IPS DF 6.9 (cell line): ENCODE data around the gene PPP1CC.

Experiments used
- DNase-seq: peaks from one replicate; pipeline ENCODE4 v3.0.0-alpha.2; 2013; ENCODE audit warnings: low read depth, low spot score
- H3K27ac ChIP-seq: one replicate; pipeline ENCODE4 v1.5.1; 2013; ENCODE audit warnings: low read length, control low read depth
- H3K27me3 ChIP-seq: 2 replicates; pipeline ENCODE4 v1.6.1; 2013; ENCODE audit warnings: mild to moderate bottlenecking, low read length; ENCODE audit not compliant: control insufficient read depth, insufficient read depth
- H3K36me3 ChIP-seq: 2 replicates; pipeline ENCODE4 v1.6.1; 2013; ENCODE audit warnings: low read length; ENCODE audit not compliant: control insufficient read depth, insufficient read depth
- H3K4me1 ChIP-seq: 2 replicates; pipeline ENCODE4 v1.6.1; 2013; ENCODE audit warnings: low read length; ENCODE audit not compliant: control insufficient read depth, insufficient read depth
- H3K4me3 ChIP-seq: 2 replicates; pipeline ENCODE4 v1.5.1; 2013; ENCODE audit warnings: mild to moderate bottlenecking, low read length
- H3K9me3 ChIP-seq: 2 replicates; pipeline ENCODE4 v1.6.1; 2013; ENCODE audit warnings: low read length, inconsistent platforms; ENCODE audit not compliant: control insufficient read depth, insufficient read depth
- WGBS: extraction: QIAGEN DNeasy Blood & Tissue Kit; methylation state at CpG from one replicate; pipeline ENCODE4 v1.1.7; 2013; ENCODE audit warnings: mixed read lengths, missing lambda C conversion rate; ENCODE audit not compliant: insufficient read length, insufficient coverage; 5-methylcytosine and 5-hydroxymethylcytosine counted together

Gene PPP1CC

DNA sequence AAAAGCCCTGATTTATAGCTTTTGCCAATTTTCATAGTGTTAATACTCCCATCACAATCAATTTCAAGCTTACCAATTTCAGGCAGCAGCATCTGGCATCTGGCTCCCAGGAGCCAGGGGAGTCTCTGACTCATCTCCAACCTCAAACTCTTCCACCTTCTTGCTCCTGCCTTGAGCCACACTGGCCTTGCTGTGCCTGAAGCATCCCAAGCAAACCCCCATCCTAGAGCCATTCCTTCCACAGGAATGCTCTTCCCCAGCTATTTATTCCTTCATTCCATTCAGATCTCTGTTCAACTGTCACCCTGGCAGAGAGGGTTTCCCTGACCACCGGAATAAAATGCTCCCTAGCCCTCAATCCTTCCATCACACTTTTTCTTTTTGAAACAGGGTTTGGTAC, 13.9 kb upstream of the PPP1CC start:
- Histone ChIP-seq H3K4me3 (no peak overlapping the region), H3K36me3 (no peaks in the 10 kb centered on the region), H3K4me1 (no peaks in the 10 kb centered on the region), H3K27me3 (no peaks in the 10 kb centered on the region), H3K9me3 (no peaks in the 10 kb centered on the region), H3K27ac (no peak overlapping the region)
- no CpG with 5 or more reads among the region's 1 CpG for WGBS
- no peak for DNase-seq

GRCh38 chr12:110754101-110754793, 11.6 kb upstream of the PPP1CC start:
- Histone ChIP-seq H3K27ac (no peak overlapping the region), H3K9me3 (no peaks in the 10 kb centered on the region), H3K4me1 (no peaks in the 10 kb centered on the region), H3K36me3 (no peaks in the 10 kb centered on the region), H3K4me3 (no peak overlapping the region), H3K27me3 (no peaks in the 10 kb centered on the region)
- no peak for DNase-seq
- no CpG with 5 or more reads among the region's 3 CpGs for WGBS

DNA sequence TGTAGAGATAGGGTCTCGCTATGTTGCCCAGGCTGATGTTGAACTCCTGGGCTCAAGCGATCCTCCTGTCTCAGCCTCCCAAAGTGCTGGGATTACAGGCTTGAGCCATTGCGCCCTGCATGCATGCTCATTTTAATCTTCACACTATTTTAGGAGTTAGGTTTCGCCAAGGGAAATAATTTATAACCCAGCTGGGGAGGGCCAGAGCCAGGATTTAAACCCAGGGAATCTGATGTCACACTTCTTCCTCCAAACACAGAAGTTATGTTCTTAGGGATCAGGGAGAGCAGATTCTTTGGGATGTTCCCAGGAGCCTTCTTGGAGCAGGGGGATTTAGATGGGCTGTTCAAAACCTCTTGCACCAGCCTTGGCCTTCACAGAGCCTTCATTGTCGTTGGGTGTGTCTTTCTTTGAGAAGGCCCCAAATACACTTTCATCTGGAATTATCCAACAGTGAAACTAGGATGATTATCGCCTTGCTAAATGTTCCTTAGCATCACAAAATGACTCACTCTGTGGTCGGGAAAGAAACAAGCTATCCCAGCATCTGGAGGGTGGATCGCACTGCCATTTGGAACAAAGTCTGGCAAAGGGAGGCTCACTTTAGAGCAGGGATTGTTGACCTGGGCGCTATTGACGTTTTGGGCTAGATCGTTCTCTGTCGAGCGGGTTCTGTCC, 8.2 kb upstream of the PPP1CC start:
- WGBS = no CpG with 5 or more reads among the region's 13 CpGs
- H3K9me3 ChIP-seq = no peaks in the 10 kb centered on the region
- H3K4me3 ChIP-seq = no peak overlapping the region
- H3K27ac ChIP-seq = no peak overlapping the region
- no peaks in the 10 kb centered on the region for H3K36me3 ChIP-seq
- no peak for DNase-seq
- H3K27me3 ChIP-seq = no peaks in the 10 kb centered on the region
- no peaks in the 10 kb centered on the region for H3K4me1 ChIP-seq

- Histone ChIP-seq H3K27me3 (no peaks in the 10 kb centered on the region), H3K4me1 (peaks cover 4% of the 10 kb centered on the region; the same call in 1 of the 2 replicates), H3K9me3 (no peaks in the 10 kb centered on the region), H3K27ac (no peak overlapping the region), H3K36me3 (no peaks in the 10 kb centered on the region), H3K4me3 (no peak overlapping the region)
- WGBS = no CpG with 5 or more reads among the region's 6 CpGs
- DNase-seq = no peak
These were observed 3.9 kb upstream of the PPP1CC start for GRCh38 chr12:110746550-110746949.

DNA sequence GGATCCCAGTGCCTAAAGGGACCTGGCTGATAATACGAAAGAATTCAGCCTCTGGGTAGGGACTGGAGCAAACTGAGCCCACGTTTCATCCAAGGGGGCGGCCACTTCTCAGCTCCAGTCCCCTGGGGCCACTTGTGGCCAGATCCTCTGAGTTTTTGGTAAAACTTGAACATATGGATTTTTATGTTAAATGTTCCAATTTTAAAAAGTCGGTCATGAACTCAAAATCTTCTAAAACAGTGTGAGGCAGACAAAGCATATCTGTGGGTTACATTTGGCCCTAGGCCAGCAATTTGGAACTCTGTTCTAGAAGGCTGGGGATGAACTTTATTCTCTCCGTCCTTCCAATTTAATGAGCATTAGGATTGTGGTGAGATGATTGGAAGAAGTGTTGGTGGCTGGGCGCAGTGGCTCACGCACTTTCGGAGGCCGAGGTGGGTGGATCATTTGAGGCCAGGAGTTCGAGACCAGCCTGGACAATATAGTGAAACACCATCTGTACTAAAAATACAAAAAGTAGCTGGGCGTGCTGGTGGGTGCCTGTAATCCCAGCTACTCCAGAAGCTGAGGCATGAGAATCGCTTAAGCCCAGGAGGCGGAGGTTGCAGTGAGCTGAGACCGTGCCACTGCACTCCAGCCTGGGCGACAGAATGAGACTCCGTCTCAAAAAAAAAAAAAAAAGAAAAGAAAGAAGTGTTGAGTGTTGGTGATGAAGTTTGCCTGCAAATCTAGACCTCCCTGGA, 3.0 kb upstream of the PPP1CC start:
- no peak for DNase-seq

DNA sequence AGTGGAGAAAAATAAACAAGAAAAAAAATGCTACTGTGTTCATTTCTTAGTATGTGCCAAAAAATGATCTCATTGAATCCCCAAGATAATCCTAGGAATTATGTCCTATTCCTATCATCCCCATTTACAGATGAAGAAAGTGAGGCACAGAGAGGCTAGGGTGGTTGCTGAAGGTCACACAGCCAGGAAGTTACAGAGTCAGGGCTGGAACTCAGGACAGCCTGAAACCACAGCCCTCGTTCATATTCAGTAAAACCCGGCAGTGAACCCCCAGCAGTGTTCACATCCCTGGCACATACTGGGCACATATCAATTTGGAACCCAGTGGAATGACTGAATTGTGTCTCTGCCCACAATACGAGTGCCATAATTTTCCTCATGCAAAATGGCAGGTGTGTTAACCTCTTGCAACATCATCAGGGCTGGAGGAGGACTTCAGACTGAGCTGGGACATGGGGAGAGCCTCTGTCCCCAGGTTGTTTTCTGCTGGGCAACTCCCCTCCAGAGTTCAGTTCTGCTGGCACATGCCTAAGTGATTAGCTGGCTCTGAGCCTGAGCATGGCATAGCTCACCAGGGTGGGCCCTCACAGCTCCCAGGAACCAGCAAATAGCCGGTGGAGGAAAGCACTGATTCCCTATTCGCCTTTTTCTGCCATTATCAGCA, 2.0 kb upstream of the PPP1CC start:
- no peak for DNase-seq
- peaks cover 4% of the 10 kb centered on the region; the same call in 1 of the 2 replicates for H3K4me1 ChIP-seq
- no peak overlapping the region for H3K27ac ChIP-seq
- H3K36me3 ChIP-seq = no peaks in the 10 kb centered on the region
- WGBS = no CpG with 5 or more reads among the region's 5 CpGs
- H3K27me3 ChIP-seq = no peaks in the 10 kb centered on the region
- H3K4me3 ChIP-seq = no peak overlapping the region
- H3K9me3 ChIP-seq = no peaks in the 10 kb centered on the region

More for the DNA sequence above, 3.0 kb upstream of the PPP1CC start:
- Histone ChIP-seq H3K36me3 (no peaks in the 10 kb centered on the region), H3K4me1 (peaks cover 4% of the 10 kb centered on the region; the same call in 1 of the 2 replicates), H3K4me3 (no peak overlapping the region), H3K27ac (no peak overlapping the region), H3K27me3 (no peaks in the 10 kb centered on the region), H3K9me3 (no peaks in the 10 kb centered on the region)
- no CpG with 5 or more reads among the region's 16 CpGs for WGBS

GRCh38 chr12:110744151-110744571, 1.5 kb upstream of the PPP1CC start:
- Histone ChIP-seq H3K9me3 (no peaks in the 10 kb centered on the region), H3K4me3 (peak overlapping the region; percentile 47; the same call in 1 of the 2 replicates), H3K27me3 (no peaks in the 10 kb centered on the region), H3K4me1 (peaks cover 6% of the 10 kb centered on the region; the same call in 1 of the 2 replicates), H3K36me3 (no peaks in the 10 kb centered on the region), H3K27ac (no peak overlapping the region)
- DNase-seq = no peak
- WGBS = no CpG with 5 or more reads among the region's 4 CpGs

GRCh38 chr12:110743571-110744093, 941 bp upstream of the PPP1CC start:
- Histone ChIP-seq H3K27ac (no peak overlapping the region), H3K9me3 (no peaks in the 10 kb centered on the region), H3K4me3 (peak overlapping the region; percentile 47; the same call in 1 of the 2 replicates), H3K4me1 (peaks cover 6% of the 10 kb centered on the region; the same call in 1 of the 2 replicates), H3K36me3 (no peaks in the 10 kb centered on the region), H3K27me3 (no peaks in the 10 kb centered on the region)
- DNase-seq = no peak
- no CpG with 5 or more reads among the region's 26 CpGs for WGBS

DNA sequence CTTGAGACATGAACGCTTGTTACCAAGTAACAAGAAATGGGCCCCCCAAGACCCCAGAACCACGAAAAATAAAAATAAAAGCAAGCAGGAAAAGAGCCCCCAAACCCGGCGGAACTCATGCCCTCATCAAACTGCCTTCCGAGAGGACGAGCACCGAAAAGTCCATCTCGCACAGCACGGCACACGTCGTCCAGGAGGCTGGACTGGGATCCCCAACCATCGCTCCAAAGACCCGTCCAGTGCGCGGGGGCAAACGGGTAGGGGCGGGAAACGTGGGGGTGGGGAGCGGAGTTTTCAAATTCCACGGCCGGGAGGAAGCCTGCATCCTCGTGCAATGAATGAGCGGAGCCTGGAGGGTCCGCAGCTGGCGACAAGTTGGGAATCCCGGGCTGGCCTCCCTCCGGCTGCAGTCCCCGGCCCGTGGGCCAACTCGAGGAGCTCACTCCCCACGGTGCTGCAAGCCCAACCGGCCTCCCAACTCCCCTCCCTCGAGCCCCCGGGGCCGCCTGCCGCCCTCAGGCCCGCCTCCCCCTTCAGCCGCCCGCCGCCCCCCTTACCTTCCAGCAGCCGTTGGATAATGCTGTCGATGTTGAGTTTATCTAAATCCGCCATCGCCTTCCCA, 484 bp downstream of the PPP1CC start:
- no peaks in the 10 kb centered on the region for H3K36me3 ChIP-seq
- H3K4me3 ChIP-seq = peak overlapping the region; percentile 99
- no peak overlapping the region for H3K27ac ChIP-seq
- H3K4me1 ChIP-seq = peaks cover 6% of the 10 kb centered on the region; the same call in 1 of the 2 replicates
- no peaks in the 10 kb centered on the region for H3K27me3 ChIP-seq
- DNase-seq = no peak
- WGBS = no CpG with 5 or more reads among the region's 44 CpGs
- no peaks in the 10 kb centered on the region for H3K9me3 ChIP-seq
